NCI-H2227 (cell line): ENCODE measurements around the gene NT5E.

Source experiments
- DNase-seq: peaks from one replicate; lab custom pipeline; 2025; ENCODE audit not compliant: unreplicated experiment; lab: John Stamatoyannopoulos, UW

The NT5E gene

GRCh38 chr6:85459224-85459901 lies 9.5 kb downstream of the NT5E start:
- no peak for DNase-seq

GRCh38 chr6:85460154-85460920 lies 10.5 kb downstream of the NT5E start:
- DNase-seq: no peak

GRCh38 chr6:85460921-85461797 lies 11.3 kb downstream of the NT5E start:
- no peak for DNase-seq

- no peak for DNase-seq
Observed at GRCh38 chr6:85461798-85462170, 11.9 kb downstream of the NT5E start.

- DNase-seq: no peak
Observed at GRCh38 chr6:85462673-85463072, 12.8 kb downstream of the NT5E start.

- DNase-seq: no peak
Observed at GRCh38 chr6:85463621-85464259, 13.9 kb downstream of the NT5E start.

GRCh38 chr6:85464260-85464644 lies 14.4 kb downstream of the NT5E start:
- no peak for DNase-seq

- no peak for DNase-seq
Observed at GRCh38 chr6:85464722-85465150, 14.9 kb downstream of the NT5E start.

- DNase-seq: no peak
Observed at GRCh38 chr6:85465762-85466161, 15.9 kb downstream of the NT5E start.

GRCh38 chr6:85468326-85468725 lies 18.4 kb downstream of the NT5E start:
- DNase-seq: no peak

- DNase-seq: no peak
Observed at GRCh38 chr6:85469276-85470022, 19.6 kb downstream of the NT5E start.

GRCh38 chr6:85470023-85470410 lies 20.1 kb downstream of the NT5E start:
- no peak for DNase-seq

GRCh38 chr6:85472744-85473143 lies 22.9 kb downstream of the NT5E start:
- no peak for DNase-seq

GRCh38 chr6:85473748-85474147 lies 23.9 kb downstream of the NT5E start:
- no peak for DNase-seq

- DNase-seq: no peak
Observed at GRCh38 chr6:85476532-85476931, 26.6 kb downstream of the NT5E start.

- no peak for DNase-seq
Observed at GRCh38 chr6:85479208-85479607, 29.3 kb downstream of the NT5E start.

- DNase-seq: no peak
Observed at GRCh38 chr6:85482206-85482904, 32.5 kb downstream of the NT5E start.

- peak; percentile 57 for DNase-seq
Observed at GRCh38 chr6:85482905-85483700, 33.2 kb downstream of the NT5E start.

GRCh38 chr6:85483846-85484245 lies 34.0 kb downstream of the NT5E start:
- DNase-seq: no peak
